HG02759 (cell line): Measurements from ENCODE around the gene CHAF1B.
A peak's percentile ranks its signal among the peaks of the same experiment; 100 is the strongest.

Experiments
- ATAC-seq: cut with Tn5 transposase; IDR thresholded peaks from one replicate; pipeline ENCODE4 v1.9.1; 2021; ENCODE audit warnings: mild to moderate bottlenecking, moderate library complexity; ENCODE audit not compliant: unreplicated experiment

The CHAF1B gene

DNA sequence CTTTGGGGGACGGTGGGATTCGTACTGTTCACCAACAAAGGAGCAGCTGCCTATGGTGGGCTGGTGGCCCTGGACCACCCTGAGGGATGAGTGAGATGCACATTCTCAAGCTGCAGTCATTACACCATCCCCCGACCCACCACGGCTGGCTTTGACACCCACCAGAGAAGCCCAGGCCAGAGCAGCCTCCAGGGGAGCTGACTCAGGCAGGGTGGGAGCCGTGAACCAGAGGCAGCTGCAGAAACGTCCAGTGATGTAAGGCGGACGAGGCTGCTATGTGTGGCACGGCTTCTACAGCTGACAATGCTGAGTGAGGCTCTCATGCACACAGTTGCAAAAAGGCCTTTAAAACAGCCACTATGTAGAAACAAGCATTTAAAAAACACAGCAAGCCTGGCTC is 40.1 kb downstream of the CHAF1B start:
- ATAC-seq: no peak

DNA sequence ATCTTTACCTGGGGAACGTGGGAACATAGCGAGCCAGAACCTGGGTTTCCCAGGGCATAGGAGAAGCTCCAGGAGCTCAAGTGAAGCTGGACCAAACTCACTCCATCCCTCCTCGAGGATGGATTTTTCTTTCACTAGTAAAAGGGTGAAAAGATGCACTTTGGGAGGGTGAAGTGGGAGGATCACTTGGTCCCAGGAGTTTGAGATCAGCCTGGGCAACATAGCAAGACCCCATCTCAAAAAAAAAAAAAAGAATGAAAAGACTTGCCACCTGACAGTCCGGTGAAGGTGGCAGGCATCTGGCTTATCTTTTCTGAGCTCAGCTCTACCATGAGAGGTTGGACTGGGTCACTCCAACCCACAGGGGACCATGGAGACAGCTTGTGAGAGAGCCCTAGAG is 42.3 kb downstream of the CHAF1B start:
- no peak for ATAC-seq

DNA sequence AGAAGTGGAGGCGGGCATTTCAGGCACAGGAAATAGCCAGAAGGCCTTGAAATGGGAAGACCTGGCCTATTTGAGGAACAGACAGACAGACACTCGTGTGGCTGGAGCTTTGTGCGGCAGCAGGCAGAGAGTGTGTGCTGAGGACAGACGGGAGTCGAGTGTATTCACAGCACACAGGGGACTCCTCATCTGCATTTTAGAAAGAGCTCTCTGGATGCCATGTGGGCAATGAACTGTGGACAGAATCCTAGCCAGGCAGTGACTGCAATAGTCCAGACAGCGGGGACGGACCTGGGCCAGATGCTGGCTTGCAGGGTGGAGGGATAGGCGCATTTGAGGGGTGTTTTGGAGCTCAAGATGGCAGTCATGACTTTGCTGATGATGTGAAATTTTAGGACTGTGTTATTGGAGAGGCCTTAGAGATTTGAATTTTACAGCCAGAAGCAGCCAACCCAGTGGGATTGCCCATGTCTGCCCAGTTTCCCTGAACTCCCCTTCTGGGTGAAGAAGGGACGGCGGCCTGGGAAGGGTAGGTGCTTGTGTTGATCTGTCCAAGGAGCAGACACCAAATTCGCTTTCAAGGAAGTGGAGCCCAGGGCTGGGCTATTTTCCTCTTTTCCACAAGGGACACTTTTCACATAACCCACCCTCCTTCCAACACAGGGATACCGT is 43.7 kb downstream of the CHAF1B start:
- ATAC-seq: no peak

DNA sequence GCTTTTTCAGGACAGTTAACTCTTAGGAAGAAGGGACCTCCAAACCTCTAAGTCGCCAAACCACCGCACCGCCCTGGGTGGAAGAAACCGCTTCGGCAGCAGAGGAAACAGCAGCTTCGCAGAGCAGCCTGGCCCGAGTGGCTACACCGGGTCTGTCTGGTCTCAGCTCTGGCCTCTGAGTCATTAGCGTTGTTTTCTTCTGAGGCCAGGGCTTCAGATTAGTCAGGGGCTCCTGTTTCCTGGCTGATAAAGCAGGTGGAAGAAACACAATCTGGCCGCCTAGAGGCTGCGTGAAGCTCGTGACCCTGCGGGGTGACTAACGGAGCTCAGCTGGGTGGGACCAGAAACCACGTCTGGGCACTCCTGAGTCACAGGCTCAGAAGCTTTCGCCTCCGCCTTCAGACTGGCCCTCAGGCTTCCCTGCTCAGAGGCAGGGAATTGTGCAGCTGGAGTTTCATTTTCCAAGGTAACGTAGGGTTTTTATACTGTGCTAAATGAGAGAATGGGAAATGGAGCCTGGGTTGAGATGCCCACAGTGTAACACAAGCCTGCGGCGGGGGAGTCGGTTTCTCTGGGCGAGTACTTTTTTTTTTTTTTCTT is 44.9 kb downstream of the CHAF1B start:
- peak; percentile 86 for ATAC-seq

DNA sequence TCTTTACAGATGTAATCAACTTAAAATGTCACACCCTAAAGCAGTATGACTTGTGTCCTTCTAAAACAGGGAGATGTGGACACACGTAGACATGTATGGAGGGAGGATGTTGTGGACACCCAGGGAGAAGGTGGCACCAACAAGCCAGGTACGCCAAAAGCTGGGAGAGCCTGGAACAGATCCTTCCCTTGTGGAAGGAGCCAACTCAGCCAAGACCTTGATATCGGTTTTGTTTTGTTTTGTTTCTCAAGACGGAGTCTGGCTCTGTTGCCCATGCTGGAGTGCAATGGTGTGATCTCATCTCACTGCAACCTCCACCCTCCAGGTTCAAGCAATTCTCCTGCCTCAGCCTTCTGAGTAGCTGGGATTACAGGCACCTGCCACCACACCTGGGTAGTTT is 45.6 kb downstream of the CHAF1B start:
- no peak for ATAC-seq

DNA sequence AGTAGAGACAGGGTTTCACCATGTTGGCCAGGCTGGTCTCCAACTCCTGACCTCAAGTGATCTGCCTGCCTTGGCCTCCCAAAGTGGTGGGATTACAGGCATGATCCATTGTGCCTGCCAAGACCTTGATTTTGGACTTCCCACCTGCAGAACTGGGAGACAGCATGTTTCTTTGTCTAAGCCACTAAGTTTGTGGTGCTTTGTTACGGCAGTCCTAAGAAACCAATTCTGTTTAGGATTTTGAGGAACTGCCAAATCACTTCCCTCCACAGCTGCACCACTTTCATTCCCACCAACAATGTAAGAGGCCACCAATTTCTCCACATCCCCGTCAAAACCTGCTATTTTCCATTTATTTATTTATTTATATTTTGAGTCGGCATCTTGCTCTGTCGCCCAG is 46.1 kb downstream of the CHAF1B start:
- no peak for ATAC-seq

DNA sequence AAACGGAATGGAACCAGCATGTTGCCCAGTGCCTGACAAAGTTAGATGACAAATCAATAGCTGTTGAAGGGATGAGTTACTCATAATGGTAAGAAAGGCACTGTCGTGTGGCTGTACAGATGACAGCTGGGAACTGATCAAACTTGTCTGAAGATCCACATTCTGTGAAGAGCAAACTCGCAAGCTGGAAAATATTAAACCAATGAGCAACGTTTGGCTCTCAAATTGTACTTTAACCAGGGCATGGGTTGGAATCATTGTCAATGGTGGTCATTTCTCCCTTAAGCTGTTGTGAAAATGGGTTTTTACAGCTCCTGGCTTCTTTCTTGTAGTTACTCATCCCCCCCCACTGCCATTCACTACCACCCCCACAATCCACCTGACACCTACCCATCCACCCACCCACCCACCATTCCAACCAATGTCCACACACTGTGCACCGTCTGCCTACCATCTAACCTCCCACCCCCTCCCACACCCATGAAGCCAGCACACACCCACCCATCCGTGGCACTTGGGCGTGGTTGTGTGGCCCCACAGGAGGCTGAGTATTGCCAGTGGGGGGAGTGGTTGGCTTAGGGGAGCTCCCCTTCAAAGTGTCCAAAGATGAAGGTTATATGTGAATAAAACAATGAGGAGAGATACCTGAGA is 48.0 kb downstream of the CHAF1B start:
- ATAC-seq: no peak

DNA sequence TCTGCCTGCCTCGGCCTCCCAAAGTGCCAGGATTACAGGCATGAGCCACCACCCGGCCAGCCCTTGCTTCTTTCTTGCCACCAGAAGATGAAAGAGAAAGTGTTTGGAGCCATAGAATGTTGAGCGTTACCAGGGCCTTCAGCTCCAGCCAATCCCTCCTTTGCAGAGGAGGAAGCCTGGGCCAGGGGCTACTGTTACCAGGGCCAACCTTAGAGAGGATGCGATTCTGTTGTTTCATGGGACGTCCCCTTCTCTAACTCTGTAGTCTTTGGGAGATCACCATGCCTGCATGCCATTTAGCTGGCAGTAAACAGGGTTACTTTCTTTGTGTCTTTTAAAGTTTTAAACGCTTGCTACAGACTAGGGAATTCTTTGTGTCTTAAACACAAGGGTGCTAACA is 49.0 kb downstream of the CHAF1B start:
- ATAC-seq: no peak

DNA sequence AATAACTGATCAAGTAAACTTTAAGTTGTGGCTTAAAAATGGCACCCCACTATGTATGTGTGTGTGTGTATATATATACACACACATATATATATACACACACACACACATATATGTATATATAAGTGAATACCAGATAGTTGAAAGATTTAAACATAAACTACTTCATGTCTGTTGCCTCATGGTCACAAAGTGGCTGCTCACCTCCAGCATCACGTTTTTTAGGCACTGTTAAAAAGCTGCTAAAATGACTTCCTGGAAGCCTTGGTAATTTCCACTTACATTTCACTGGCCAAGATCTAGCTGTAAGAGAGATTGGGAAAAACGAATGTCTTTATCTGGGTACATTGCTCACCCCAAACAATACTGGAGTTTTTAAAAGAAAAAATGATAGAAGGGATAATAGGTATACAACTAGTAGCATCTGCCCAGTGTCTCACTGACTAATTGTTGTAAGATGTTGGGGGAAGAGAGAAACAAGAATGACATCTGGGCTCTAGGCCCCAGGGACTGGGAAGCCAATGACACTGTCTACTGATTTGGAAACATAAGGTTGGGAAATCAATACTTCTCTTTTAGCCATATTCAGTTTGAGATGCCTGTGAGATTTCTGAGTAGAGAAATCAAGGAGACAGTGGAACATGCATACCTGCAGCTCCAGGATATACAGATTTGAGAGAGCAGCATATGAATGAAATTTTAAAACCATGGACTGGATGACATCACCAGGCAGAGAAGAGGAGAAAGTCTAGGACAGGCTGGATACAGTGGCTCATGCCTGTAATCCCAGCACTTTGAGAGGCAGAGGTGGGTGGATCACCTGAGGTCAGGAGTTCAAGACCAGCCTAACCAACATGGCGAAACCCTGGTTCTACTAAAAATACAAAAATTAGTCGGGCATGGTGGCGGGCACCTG is 51.9 kb downstream of the CHAF1B start:
- ATAC-seq: no peak

DNA sequence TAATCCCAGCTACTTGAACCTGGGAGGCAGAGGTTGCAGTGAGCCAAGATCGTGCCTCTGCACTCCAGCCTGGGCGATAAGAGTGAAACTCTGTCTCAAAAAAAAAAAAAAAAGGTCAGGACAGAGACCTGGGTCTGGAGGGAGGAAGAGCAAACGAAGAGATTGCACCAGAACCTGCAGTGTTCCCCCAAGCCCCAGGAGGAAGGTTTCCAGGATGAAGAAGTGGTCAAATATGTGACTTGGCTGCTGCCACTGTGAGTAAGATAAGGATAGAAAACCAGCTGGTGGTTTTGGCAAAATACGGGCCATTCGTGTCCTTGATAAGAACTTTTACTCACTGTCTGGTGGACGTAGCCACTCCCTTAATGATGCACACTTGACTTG is 52.5 kb downstream of the CHAF1B start:
- no peak for ATAC-seq

DNA sequence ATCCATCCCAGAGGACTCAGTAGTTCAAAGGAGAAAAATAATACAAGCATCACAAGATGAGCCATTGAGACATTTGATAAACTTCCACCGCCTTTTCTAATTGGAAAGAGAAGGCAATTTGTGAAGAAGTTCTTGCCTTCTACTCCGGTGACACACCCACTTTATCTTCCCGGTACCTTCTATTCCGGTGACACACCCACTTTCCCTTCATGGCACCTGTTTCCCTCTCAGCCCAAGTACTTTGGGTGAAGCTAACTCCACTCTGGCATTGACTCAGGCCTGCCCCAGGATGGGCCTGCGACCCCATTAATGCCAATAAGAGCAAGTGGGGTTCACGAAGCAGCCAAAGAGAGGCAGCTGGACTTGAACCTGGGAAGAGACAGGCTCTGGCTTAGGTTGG is 56.5 kb downstream of the CHAF1B start:
- no peak for ATAC-seq

DNA sequence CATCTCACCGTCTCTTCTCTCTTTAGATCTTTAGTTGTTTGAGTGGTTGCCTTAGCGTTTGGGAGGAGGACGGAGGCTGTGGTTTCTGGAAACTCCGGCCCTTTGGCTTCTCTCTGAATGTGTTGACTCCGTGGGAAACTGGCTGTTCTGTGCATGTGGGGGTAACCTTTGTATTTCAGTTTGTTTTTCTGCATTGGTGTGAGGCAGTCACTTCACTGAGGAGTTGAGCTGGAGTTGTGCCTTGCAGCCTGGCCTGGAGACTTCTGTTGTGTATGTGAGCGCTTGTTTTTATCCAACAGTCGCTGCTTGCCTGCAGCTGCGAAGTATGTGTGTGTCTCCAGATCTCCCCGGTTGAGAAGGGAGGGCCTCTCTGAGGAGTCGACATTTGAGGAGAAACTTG is 61.1 kb downstream of the CHAF1B start:
- no peak for ATAC-seq

DNA sequence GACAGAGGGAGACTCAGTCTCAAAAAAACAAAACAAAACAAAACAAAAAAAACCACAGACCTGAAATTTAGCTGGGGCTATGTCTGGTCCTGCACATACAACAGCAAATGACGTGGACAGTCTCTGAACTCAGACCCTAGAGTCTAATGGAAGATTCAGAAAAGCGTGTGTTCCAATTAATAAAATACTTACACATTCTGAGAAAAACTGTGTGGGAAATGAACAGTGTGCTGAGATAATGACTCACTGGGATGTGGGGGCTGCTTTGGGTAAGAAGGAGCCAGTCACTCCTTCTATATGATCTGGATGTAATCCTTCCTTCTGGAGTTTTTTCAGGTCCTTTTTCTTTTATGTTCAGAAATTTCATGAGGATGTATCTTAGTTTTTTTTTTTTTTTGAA is 65.3 kb downstream of the CHAF1B start:
- ATAC-seq: no peak

DNA sequence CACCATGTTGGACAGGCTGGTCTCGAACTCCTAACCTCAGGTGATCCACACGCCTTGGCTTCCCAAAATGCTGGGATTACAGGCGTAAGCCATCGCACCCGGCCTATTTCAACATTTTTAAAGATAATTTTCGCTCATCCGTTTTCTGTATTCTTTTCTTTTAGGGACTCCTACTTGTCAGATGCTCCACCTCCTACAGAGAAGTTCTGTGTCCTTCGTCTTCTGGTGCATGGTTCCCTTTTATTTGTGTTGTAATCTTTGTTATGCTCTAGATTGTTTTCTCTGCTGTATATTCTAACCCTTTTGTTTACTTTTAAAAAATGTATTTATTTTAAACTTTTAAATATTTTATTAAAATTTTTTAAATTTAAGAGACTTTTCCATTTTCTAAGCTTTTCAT is 66.3 kb downstream of the CHAF1B start:
- no peak for ATAC-seq

DNA sequence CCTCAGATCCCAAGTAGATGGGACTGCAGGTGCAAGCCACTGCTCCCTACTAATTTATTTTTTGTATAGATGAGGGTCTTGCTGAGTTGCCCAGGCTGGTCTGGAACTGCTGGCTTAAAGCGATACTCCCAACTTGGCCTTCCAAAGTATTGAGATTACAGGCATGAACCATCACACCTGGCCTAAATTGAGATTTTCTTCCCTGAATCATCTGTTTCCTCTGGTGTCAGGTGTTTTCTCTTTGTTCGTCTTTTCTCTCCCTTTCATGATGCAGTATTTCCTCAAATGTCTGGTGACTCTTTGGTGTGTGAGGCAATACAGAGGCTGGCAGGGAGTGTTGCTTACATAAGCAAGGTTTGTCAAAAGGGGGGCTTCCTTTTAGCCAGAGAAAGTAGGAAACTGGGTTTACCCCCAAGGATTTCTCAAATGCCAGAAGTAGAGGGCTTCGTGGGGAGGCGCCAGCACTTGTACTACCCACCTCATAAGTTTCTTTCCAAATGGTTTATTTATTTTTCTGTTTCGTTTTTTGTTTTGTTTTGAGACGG is 67.2 kb downstream of the CHAF1B start:
- ATAC-seq: no peak

DNA sequence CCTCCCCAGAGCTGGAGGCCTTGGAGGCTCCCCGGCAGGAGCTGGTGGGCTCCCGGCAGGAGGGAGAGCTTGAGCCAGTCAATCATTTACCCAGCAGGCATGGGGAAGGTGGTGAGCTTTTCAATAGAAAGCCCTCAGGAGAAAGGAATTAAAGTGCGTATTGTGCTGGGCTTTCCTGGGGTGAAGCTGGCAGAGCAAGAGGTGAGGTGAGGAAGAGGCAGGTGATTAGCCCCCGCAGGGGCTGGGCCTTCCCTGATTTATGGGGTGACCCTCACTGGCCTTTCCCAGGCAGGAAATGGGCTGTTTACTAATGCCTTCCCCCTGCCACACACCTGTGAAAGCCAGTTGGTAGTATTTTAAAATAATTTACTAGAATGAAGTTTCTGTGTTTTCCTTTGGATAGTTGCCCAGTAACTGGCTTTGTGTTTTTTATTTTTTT is 68.9 kb downstream of the CHAF1B start:
- ATAC-seq: no peak

DNA sequence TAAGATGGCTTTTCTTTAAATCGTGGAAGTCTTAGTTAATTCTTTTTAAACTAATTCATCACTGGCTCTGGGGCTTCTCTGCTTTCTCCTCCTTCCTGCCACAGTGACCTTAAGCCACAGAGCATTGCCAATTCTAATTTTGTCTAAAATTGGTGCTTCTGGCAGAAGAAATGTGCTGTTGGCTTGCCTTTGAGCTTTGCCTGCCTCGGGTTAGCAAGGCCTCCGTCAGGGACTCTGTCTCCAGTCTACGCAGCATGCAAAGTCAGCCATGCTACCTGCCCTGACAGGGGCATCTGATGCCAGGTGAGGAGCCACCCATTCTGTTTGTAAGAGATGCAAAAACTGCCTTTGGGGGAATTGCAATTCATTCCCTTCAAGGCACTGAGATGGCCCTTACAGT is 69.5 kb downstream of the CHAF1B start:
- ATAC-seq: no peak

DNA sequence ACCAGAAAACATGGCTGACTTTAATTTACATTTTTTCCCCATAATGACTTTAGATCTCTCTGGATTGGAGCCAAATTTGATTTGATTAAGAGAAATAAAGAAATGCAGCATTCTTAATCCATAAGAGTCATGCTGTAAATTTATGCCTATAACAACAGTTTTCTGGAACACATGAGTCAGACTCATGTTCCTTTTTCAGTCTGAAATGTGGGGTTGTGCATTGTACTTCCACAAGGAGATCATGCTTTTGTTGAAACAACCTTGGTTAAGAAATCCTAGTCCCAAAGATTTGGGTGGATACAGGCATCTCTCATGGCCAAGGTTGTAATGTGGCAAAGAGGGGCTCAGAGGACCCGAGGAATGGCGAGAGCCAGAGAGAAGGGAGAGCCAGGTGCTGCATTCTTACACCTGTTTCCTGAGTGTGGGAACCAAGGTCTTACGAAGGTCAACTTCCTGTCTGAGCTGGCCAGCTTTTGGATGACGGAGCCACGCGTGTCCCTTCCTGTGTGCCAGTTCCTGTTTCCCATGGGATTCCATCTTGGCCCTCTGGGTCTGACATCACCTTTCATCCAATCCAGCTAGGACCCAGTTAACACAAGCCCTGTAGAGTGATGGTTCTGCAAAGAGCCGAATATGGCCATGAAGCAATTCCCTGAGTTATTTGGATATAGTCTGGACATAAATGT is 71.7 kb downstream of the CHAF1B start:
- no peak for ATAC-seq

DNA sequence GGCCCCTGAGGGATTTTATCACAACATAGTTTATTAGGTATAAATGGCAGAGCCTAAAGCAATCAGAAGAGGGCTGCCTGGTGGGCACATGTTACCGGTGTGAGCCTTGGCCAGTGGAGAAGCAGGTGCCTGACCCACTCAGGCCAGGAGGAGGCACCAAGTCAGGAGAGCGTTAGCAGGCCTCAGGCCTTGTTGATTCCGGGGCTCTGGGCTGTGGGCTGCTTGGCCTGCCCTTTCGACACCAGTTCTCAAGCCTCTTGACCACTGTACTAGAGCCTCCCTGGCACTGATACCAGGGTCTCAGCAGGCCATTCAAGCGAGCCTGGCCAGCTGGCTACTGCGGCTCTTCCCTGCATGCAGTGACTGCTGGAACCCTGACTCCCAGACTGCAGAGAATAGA is 73.9 kb downstream of the CHAF1B start:
- no peak for ATAC-seq

DNA sequence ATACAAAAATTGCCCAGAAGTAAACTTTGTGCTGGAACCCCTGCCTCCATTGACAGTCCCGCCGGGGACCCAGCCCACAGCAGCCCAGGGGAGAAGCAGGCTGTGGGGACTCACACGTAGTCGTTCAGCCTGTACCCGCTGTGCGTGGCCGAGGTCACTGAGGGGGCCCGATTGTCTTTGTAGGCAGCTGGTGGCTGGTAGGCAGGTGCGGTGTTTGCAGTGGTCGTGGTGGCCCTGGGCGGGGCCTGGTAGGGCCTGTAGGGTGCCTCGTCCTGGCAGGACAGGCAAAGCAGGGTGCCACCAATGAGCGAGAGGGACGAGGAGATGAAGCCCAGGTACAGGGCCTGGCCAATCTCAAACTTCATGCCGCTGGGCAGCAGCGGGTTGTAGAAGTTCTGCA is 75.7 kb downstream of the CHAF1B start:
- ATAC-seq: no peak
